PC-3 (cell line): Measurements from ENCODE around the gene CAMTA1. TPM values are rescaled to one million over a fixed set of nuclear protein-coding genes. Genes with fewer than 3 reads are reported as not detected.

ENCODE experiments used
- ATAC-seq: fragments of 200-7000 bp; cut with Tn5 transposase; 2 replicates; pipeline ENCODE4 v1.9.1; 2020; ENCODE audit warnings: mild to moderate bottlenecking, moderate library complexity
- BruUV-seq: library from RNA; stranded (reverse); fragments of 400-500 nt; replicated peaks from 2 replicates; lab custom pipeline; 2021; lab: Mats Ljungman, UMichigan
- CTCF ChIA-PET: fragments of 300-600 bp; sonication (Branson Sonifier 250); formaldehyde crosslinking; loops from one replicate; lab custom pipeline; 2022; ENCODE audit warnings: antibody characterized with exemption; lab: Charles Lee
- POLR2A ChIA-PET: fragments of 300-600 bp; sonication (Branson Sonifier 250); formaldehyde crosslinking; loops from one replicate; lab custom pipeline; 2022; ENCODE audit warnings: antibody characterized with exemption; ENCODE audit not compliant: unreplicated experiment; lab: Charles Lee
- DNase-seq: peaks from one replicate; pipeline ENCODE4 v3.0.0-alpha.2; 2015
- H2AFZ ChIP-seq: fragments of 300-600 bp; sonication (generic); 2 replicates; pipeline ENCODE4 v1.6.0; 2016; ENCODE audit warnings: antibody characterized with exemption, low read length
- H3F3A ChIP-seq: fragments of 300-600 bp; sonication (generic); one replicate; pipeline ENCODE4 v1.6.0; 2017; ENCODE audit warnings: antibody characterized with exemption, low read length, control low read depth, mild to moderate bottlenecking; ENCODE audit not compliant: unreplicated experiment
- H3K27ac ChIP-seq: fragments of 300-600 bp; sonication (generic); 2 replicates; pipeline ENCODE4 v1.5.1; 2016; ENCODE audit warnings: mild to moderate bottlenecking, low read length
- H3K27me3 ChIP-seq: fragments of 300-600 bp; sonication (generic); 2 replicates; pipeline ENCODE4 v1.6.1; 2016; ENCODE audit warnings: low read length, mixed read lengths
- H3K36me3 ChIP-seq: fragments of 300-600 bp; sonication (generic); 2 replicates; pipeline ENCODE4 v1.6.1; 2016; ENCODE audit warnings: low read depth, mixed run types, low read length, mixed read lengths
- H3K4me1 ChIP-seq: fragments of 300-600 bp; sonication (generic); 2 replicates; pipeline ENCODE4 v1.5.1; 2016; ENCODE audit warnings: low read length; ENCODE audit not compliant: insufficient read depth
- H3K4me2 ChIP-seq: fragments of 300-600 bp; sonication (generic); 2 replicates; pipeline ENCODE4 v1.6.0; 2016; ENCODE audit warnings: low read length
- H3K4me3 ChIP-seq: fragments of 300-600 bp; sonication (generic); 2 replicates; pipeline ENCODE4 v1.5.1; 2016; ENCODE audit warnings: mild to moderate bottlenecking, low read length, mixed read lengths
- H3K79me2 ChIP-seq: fragments of 300-600 bp; sonication (generic); 2 replicates; pipeline ENCODE4 v1.6.1; 2017; ENCODE audit warnings: low read length, mixed read lengths
- H3K9ac ChIP-seq: fragments of 300-600 bp; sonication (generic); 2 replicates; pipeline ENCODE4 v1.6.0; 2016; ENCODE audit warnings: mild to moderate bottlenecking, low read length
- H3K9me2 ChIP-seq: fragments of 300-600 bp; sonication (generic); replicated peaks from 2 replicates; pipeline ENCODE4 v1.6.1; 2016; ENCODE audit warnings: mixed run types, low read length, mixed read lengths
- H3K9me3 ChIP-seq: fragments of 300-600 bp; sonication (generic); 2 replicates; pipeline ENCODE4 v1.6.1; 2016; ENCODE audit warnings: low read length, mixed read lengths
- H4K20me1 ChIP-seq: fragments of 300-600 bp; sonication (generic); 2 replicates; pipeline ENCODE4 v1.6.1; 2016; ENCODE audit warnings: low read length, mixed read lengths
- CTCF ChIP-seq: fragments of 300-600 bp; sonication (generic); conservative IDR thresholded peaks from 2 replicates; pipeline ENCODE4 v1.5.1; 2017; ENCODE audit warnings: antibody characterized with exemption, low read depth, mild to moderate bottlenecking, low read length
- EZH2 ChIP-seq: fragments of 300-600 bp; sonication (generic); IDR thresholded peaks from one replicate; pipeline ENCODE4 v1.6.1; 2017; ENCODE audit warnings: antibody characterized with exemption, mild to moderate bottlenecking, low read length; ENCODE audit not compliant: unreplicated experiment
- EZH2phosphoT487 ChIP-seq: fragments of 300-600 bp; sonication (generic); IDR thresholded peaks from 2 replicates; pipeline ENCODE4 v1.6.1; 2018; ENCODE audit warnings: mild to moderate bottlenecking, antibody characterized with exemption, low read length, borderline replicate concordance
- intact Hi-C: fragments of 100-400 bp; cut with micrococcal nuclease; formaldehyde crosslinking; loops from 2 replicates; pipeline ENCODE4 v1.9.0; 2023
- total RNA-seq: library from RNA; depleted of rRNA; stranded (reverse); fragments of >200 nt; gene quantifications from 2 replicates; pipeline ENCODE4 v1.2.3, GENCODE V29; 2014

Gene CAMTA1
- total RNA-seq, 1 experiment from 2014 or later, result 40.8 TPM

- no peaks in the 10 kb centered on the region for H4K20me1 ChIP-seq
- POLR2A ChIA-PET, result no interaction called here
- no peaks in the 10 kb centered on the region for H3K9me3 ChIP-seq
- no peaks in the 10 kb centered on the region for H3K4me1 ChIP-seq
- no peak overlapping the region for H3K4me2 ChIP-seq
- H3K9me2 ChIP-seq, result no peaks in the 10 kb centered on the region
- no peak overlapping the region for H3K27ac ChIP-seq
- H2AFZ ChIP-seq, result no peak overlapping the region
- H3K79me2 ChIP-seq, result no peaks in the 10 kb centered on the region
- no peaks in the 10 kb centered on the region for H3F3A ChIP-seq
- CTCF ChIA-PET, result no interaction called here
- intact Hi-C loops, result no loop called here
- H3K4me3 ChIP-seq, result no peak overlapping the region
- peaks cover 61% of the 10 kb centered on the region for H3K27me3 ChIP-seq
- ATAC-seq (no peak), DNase-seq (no peak)
- H3K36me3 ChIP-seq, result no peaks in the 10 kb centered on the region
- no peak for TF ChIP-seq CTCF
- no peak for TF ChIP-seq EZH2
- no peak for TF ChIP-seq EZH2phosphoT487
- no peak overlapping the region for H3K9ac ChIP-seq
- no TSS peak for BruUV-seq
Measured at GRCh38 chr1:7113822-7114221, 328.6 kb downstream of the CAMTA1 start.

GRCh38 chr1:7116001-7116400 lies 330.7 kb downstream of the CAMTA1 start:
- intact Hi-C loops, result no loop called here
- H4K20me1 ChIP-seq, result no peaks in the 10 kb centered on the region
- TF ChIP-seq EZH2, result no peak
- no peak for TF ChIP-seq CTCF
- ChIA-PET CTCF (no interaction called here), POLR2A (no interaction called here)
- no peaks in the 10 kb centered on the region for H3K4me1 ChIP-seq
- H3K4me3 ChIP-seq, result no peak overlapping the region
- no peaks in the 10 kb centered on the region for H3K79me2 ChIP-seq
- ATAC-seq (no peak), DNase-seq (no peak)
- H3K9me3 ChIP-seq, result no peaks in the 10 kb centered on the region
- H3K4me2 ChIP-seq, result no peak overlapping the region
- H3K27me3 ChIP-seq, result peaks cover 67% of the 10 kb centered on the region
- H3K9me2 ChIP-seq, result no peaks in the 10 kb centered on the region
- no peak overlapping the region for H3K27ac ChIP-seq
- BruUV-seq, result no TSS peak
- H3K9ac ChIP-seq, result no peak overlapping the region
- no peak overlapping the region for H2AFZ ChIP-seq
- H3K36me3 ChIP-seq, result no peaks in the 10 kb centered on the region
- H3F3A ChIP-seq, result no peaks in the 10 kb centered on the region

GRCh38 chr1:7117399-7118281 lies 332.4 kb downstream of the CAMTA1 start:
- ChIA-PET POLR2A (no interaction called here), CTCF (no interaction called here)
- no peaks in the 10 kb centered on the region for H3K9me3 ChIP-seq
- no peaks in the 10 kb centered on the region for H3K36me3 ChIP-seq
- BruUV-seq, result no TSS peak
- no peaks in the 10 kb centered on the region for H4K20me1 ChIP-seq
- no peak overlapping the region for H3K4me2 ChIP-seq
- H3K27ac ChIP-seq, result no peak overlapping the region
- no peak for DNase-seq
- no peak overlapping the region for H3K9ac ChIP-seq
- H3K4me3 ChIP-seq, result no peak overlapping the region
- H2AFZ ChIP-seq, result no peak overlapping the region
- intact Hi-C loops, result no loop called here
- H3K79me2 ChIP-seq, result no peaks in the 10 kb centered on the region
- TF ChIP-seq EZH2, result no peak
- TF ChIP-seq CTCF, result peak; percentile 14; the same call in 1 of the 2 replicates
- no peak for TF ChIP-seq EZH2phosphoT487
- peaks cover 69% of the 10 kb centered on the region for H3K27me3 ChIP-seq
- H3K4me1 ChIP-seq, result no peaks in the 10 kb centered on the region
- no peaks in the 10 kb centered on the region for H3F3A ChIP-seq
- peak; percentile 42; the same call in 1 of the 2 replicates for ATAC-seq
- H3K9me2 ChIP-seq, result no peaks in the 10 kb centered on the region
